Hair follicular keratinocyte (primary cell): ENCODE data around the gene DISC1. TPM values are rescaled to one million over a fixed set of nuclear protein-coding genes. Genes with fewer than 3 reads are reported as not detected.

Experiments used
- total RNA-seq: library from RNA; depleted of rRNA; stranded (reverse); fragments of >200 nt; gene quantifications from 2 replicates; pipeline ENCODE4 v1.2.3, GENCODE V29; 2015

Gene DISC1
- total RNA-seq = 0.47 and 0.53 TPM in 2 replicates

GRCh38 chr1:231626535-231626950 is at the start of gene DISC1:
TSS of gene DISC1 (plus strand) at chr1:231626790. CDS start at chr1:231626868, 78 bp downstream.

Other genes starting within 250 kb of the DISC1 start
- gene EGLN1, start 204.5 kb upstream of the DISC1 start, total RNA-seq = 14.0 and 14.5 TPM in 2 replicates
- 15.1 and 15.5 TPM in 2 replicates for gene TSNAX, start 98.1 kb upstream of the DISC1 start, total RNA-seq